HEK293 (cell line): ENCODE data around the gene ZNF718.

Source experiments
- BCL11A ChIP-seq: fragments of 450-650 bp; formaldehyde crosslinking; IDR thresholded peaks from 2 replicates; pipeline ENCODE4 v1.5.1; 2016; ENCODE audit warnings: low read depth, missing biosample characterization, missing genetic modification characterization
- CTCF ChIP-seq: fragments of 450-650 bp; formaldehyde crosslinking; IDR thresholded peaks from 2 replicates; pipeline ENCODE4 v1.5.1; 2016; ENCODE audit warnings: missing biosample characterization, missing genetic modification characterization
- SALL2 ChIP-seq: fragments of 450-650 bp; formaldehyde crosslinking; IDR thresholded peaks from 2 replicates; pipeline ENCODE4 v1.5.0; 2017; ENCODE audit warnings: missing biosample characterization, mild to moderate bottlenecking, missing genetic modification characterization, borderline replicate concordance
- ZFP37 ChIP-seq: fragments of 450-650 bp; formaldehyde crosslinking; IDR thresholded peaks from 2 replicates; pipeline ENCODE4 v1.5.1; 2016; ENCODE audit warnings: missing biosample characterization, missing genetic modification characterization
- ZNF394 ChIP-seq: fragments of 450-650 bp; formaldehyde crosslinking; IDR thresholded peaks from 2 replicates; pipeline ENCODE4 v1.5.1; 2016; ENCODE audit warnings: missing biosample characterization, missing genetic modification characterization, mild to moderate bottlenecking, moderate library complexity, borderline replicate concordance
- ZNF658 ChIP-seq: fragments of 450-650 bp; formaldehyde crosslinking; IDR thresholded peaks from 2 replicates; pipeline ENCODE4; 2016; ENCODE audit warnings: missing biosample characterization, missing genetic modification characterization
- ZNF776 ChIP-seq: fragments of 450-650 bp; formaldehyde crosslinking; IDR thresholded peaks from 2 replicates; pipeline ENCODE4 v1.5.0; 2017; ENCODE audit warnings: missing biosample characterization, missing genetic modification characterization, borderline replicate concordance

GRCh38 chr4:85951-86350, 38.4 kb upstream of the ZNF718 start:
- TF ChIP-seq SALL2 = no peak
- no peak for TF ChIP-seq BCL11A
- no peak for TF ChIP-seq ZNF394 (tag by site-specific recombination)
- no peak for TF ChIP-seq CTCF (tag by site-specific recombination)
- no peak for TF ChIP-seq ZNF658 (tag by site-specific recombination)
- TF ChIP-seq ZFP37 (tag by site-specific recombination) = no peak
- no peak for TF ChIP-seq ZNF776
